ENCODE measurements around the gene LHPP. TPM values are rescaled to one million over a fixed set of nuclear protein-coding genes. Genes with fewer than 3 reads are reported as not detected.

The LHPP gene
- total RNA-seq, 4 donors from 2014 or later, result 12.3 to 25.0 (median 16.2) TPM

- Histone ChIP-seq H3K4me3 (no peak overlapping the region), H3K27me3 (no peaks in the 10 kb centered on the region), H3K4me1 (no peaks in the 10 kb centered on the region), H3K36me3 (no peaks in the 10 kb centered on the region), H3K27ac (no peak overlapping the region), H3K9me3 (no peaks in the 10 kb centered on the region)
- WGBS, 2 donors (ENCODE audit: low coverage in 1 of 2), result no CpG with 5 or more reads among the region's 10 CpGs
- no peak for TF ChIP-seq EP300 (IDR thresholded peaks at IDR 0.05)
- no peak for TF ChIP-seq POLR2AphosphoS5 (IDR thresholded peaks at IDR 0.05)
- no peak for ATAC-seq
Measured at GRCh38 chr10:124597846-124598165, 136.2 kb downstream of the LHPP start.

DNA sequence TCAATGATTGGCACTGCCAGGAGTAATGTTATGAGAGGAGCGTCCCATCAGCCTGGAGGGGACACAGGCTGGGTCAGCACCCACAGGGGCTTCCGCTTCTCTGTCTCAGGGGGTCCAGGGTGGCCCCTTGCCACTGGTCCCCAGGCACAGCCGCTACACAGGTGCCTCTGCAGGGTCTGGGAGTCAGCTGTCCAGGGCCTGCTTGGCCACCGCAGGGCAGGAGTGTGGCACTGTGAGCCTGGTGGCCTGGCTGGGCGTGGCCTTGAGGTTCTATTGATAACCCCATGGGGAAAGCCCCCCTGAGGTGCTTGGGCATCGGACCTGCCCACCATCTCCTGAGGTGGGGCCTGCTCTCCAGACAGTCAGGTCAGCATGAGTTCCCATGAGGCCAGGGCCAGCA is 136.6 kb downstream of the LHPP start:
- no peaks in the 10 kb centered on the region for H3K27me3 ChIP-seq
- H3K9me3 ChIP-seq, result no peaks in the 10 kb centered on the region
- no peak overlapping the region for H3K4me3 ChIP-seq
- H3K27ac ChIP-seq, result no peak overlapping the region
- TF ChIP-seq EP300 (IDR thresholded peaks at IDR 0.05), result no peak
- TF ChIP-seq POLR2AphosphoS5 (IDR thresholded peaks at IDR 0.05), result no peak
- TF ChIP-seq POLR2A (IDR thresholded peaks at IDR 0.05), result no peak
- no peak for TF ChIP-seq CTCF (IDR thresholded peaks at IDR 0.05)
- H3K4me1 ChIP-seq, result no peaks in the 10 kb centered on the region
- no CpG with 5 or more reads among the region's 6 CpGs for WGBS, 2 donors (ENCODE audit: low coverage in 1 of 2)
- ATAC-seq, result no peak
- H3K36me3 ChIP-seq, result no peaks in the 10 kb centered on the region

DNA sequence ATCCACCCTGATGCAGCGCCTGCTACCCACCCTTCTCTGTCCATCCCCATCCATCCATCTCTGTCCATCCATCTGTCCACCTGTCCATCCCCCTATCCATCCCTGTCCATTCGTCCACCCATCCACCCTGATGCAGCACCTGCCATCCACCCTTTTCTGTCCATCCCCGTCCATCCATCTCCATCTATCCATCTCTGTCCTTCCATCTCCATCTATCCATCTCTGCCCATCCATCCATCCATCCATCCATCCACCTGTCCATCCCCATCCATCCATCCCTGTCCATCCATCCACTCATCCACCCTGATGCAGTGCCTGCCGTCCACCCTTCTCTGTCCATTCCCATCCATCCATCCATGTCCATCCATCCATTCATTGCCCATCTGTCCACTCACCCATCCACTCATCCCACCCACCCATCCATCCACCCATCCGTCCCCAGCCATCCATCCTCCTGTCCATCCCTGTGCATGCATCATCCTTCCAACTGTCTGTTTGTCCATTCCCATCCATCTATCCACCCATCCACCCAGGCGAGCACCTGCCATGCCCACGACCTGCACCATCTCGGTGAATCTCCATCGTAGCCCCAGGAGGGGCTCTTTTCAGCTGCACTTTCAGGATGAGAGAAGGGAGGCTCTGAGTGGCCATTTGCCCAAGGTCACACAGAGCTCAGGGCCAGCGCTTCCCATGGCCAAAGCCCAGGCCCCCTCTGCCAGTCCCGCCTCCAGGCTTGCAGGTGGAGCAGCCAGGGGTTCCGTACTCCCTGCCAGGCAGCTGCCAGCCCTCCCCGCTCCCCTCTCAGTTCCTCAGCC is 137.4 kb downstream of the LHPP start:
- H3K27ac ChIP-seq, result no peak overlapping the region
- no peak for ATAC-seq
- WGBS, 2 donors (ENCODE audit: low coverage in 1 of 2), result 98 to 100% methylated on average over 3 to 5 of the region's 13 CpGs
- H3K4me1 ChIP-seq, result no peaks in the 10 kb centered on the region
- no peak overlapping the region for H3K4me3 ChIP-seq
- no peaks in the 10 kb centered on the region for H3K27me3 ChIP-seq
- H3K36me3 ChIP-seq, result no peaks in the 10 kb centered on the region
- TF ChIP-seq EP300 (IDR thresholded peaks at IDR 0.05) (no peak), POLR2AphosphoS5 (IDR thresholded peaks at IDR 0.05) (no peak), CTCF (IDR thresholded peaks at IDR 0.05) (no peak), POLR2A (IDR thresholded peaks at IDR 0.05) (no peak)
- H3K9me3 ChIP-seq, result no peaks in the 10 kb centered on the region

GRCh38 chr10:124599588-124600050 is 138.0 kb downstream of the LHPP start:
- TF ChIP-seq EP300 (IDR thresholded peaks at IDR 0.05) (no peak), POLR2A (IDR thresholded peaks at IDR 0.05) (no peak), POLR2AphosphoS5 (IDR thresholded peaks at IDR 0.05) (no peak), CTCF (IDR thresholded peaks at IDR 0.05) (no peak)
- Histone ChIP-seq H3K27ac (no peak overlapping the region), H3K9me3 (no peaks in the 10 kb centered on the region), H3K4me3 (no peak overlapping the region), H3K27me3 (no peaks in the 10 kb centered on the region), H3K4me1 (no peaks in the 10 kb centered on the region), H3K36me3 (no peaks in the 10 kb centered on the region)
- no CpG with 5 or more reads among the region's 7 CpGs for WGBS, 2 donors (ENCODE audit: low coverage in 1 of 2)
- no peak for ATAC-seq

GRCh38 chr10:124600051-124600880 is 138.6 kb downstream of the LHPP start:
- no peak overlapping the region for H3K27ac ChIP-seq

More at GRCh38 chr10:124600051-124600880, 138.6 kb downstream of the LHPP start:
- Histone ChIP-seq H3K9me3 (no peaks in the 10 kb centered on the region), H3K4me3 (no peak overlapping the region), H3K36me3 (no peaks in the 10 kb centered on the region), H3K4me1 (no peaks in the 10 kb centered on the region), H3K27me3 (no peaks in the 10 kb centered on the region)
- no peak for ATAC-seq
- WGBS, 2 donors (ENCODE audit: low coverage in 1 of 2), result 90% methylated on average over 2 of the region's 18 CpGs; no CpG with 5 or more reads in 1 of the 2 donors
- TF ChIP-seq EP300 (IDR thresholded peaks at IDR 0.05), result no peak
- no peak for TF ChIP-seq CTCF (IDR thresholded peaks at IDR 0.05)
- no peak for TF ChIP-seq POLR2AphosphoS5 (IDR thresholded peaks at IDR 0.05)
- TF ChIP-seq POLR2A (IDR thresholded peaks at IDR 0.05), result no peak
